Activated T-helper 1 cell treated with Interleukin-2 at 50 U/mL for 16 hours (primary cell): Measurements from ENCODE around the gene PARL.

Source experiments
- DNase-seq: peaks from one replicate; pipeline ENCODE4 v3.0.0-alpha.2; 2020; ENCODE audit warnings: low read depth

PARL gene

GRCh38 chr3:183818041-183818620 is 66.5 kb downstream of the PARL start:
- no peak for DNase-seq

GRCh38 chr3:183817639-183818038 is 67.0 kb downstream of the PARL start:
- DNase-seq, result no peak

- no peak for DNase-seq
These were observed 67.8 kb downstream of the PARL start for GRCh38 chr3:183816681-183817510.

- no peak for DNase-seq
These were observed 68.7 kb downstream of the PARL start for GRCh38 chr3:183815951-183816475.

GRCh38 chr3:183815563-183815940 is 69.1 kb downstream of the PARL start:
- DNase-seq, result no peak

- no peak for DNase-seq
These were observed 70.4 kb downstream of the PARL start for GRCh38 chr3:183814240-183814639.

GRCh38 chr3:183812761-183813445 is 71.8 kb downstream of the PARL start:
- DNase-seq, result no peak

- DNase-seq, result no peak
These were observed 73.0 kb downstream of the PARL start for GRCh38 chr3:183811638-183812037.

- no peak for DNase-seq
These were observed 73.8 kb downstream of the PARL start for GRCh38 chr3:183810643-183811594.

GRCh38 chr3:183809270-183809669 is 75.4 kb downstream of the PARL start:
- no peak for DNase-seq

GRCh38 chr3:183808355-183808754 is 76.3 kb downstream of the PARL start:
- no peak for DNase-seq

GRCh38 chr3:183807881-183808280 is 76.8 kb downstream of the PARL start:
- no peak for DNase-seq

GRCh38 chr3:183807209-183807728 is 77.4 kb downstream of the PARL start:
- no peak for DNase-seq

- no peak for DNase-seq
These were observed 81.7 kb downstream of the PARL start for GRCh38 chr3:183802989-183803388.

GRCh38 chr3:183801601-183802000 is 83.1 kb downstream of the PARL start:
- DNase-seq, result no peak

- no peak for DNase-seq
These were observed 84.3 kb downstream of the PARL start for GRCh38 chr3:183800243-183800863.

- no peak for DNase-seq
These were observed 85.2 kb downstream of the PARL start for GRCh38 chr3:183799461-183799860.

- DNase-seq, result no peak
These were observed 86.7 kb downstream of the PARL start for GRCh38 chr3:183797996-183798395.

- DNase-seq, result no peak
These were observed 88.3 kb downstream of the PARL start for GRCh38 chr3:183796372-183796771.

GRCh38 chr3:183794452-183794851 is 90.2 kb downstream of the PARL start:
- DNase-seq, result no peak

GRCh38 chr3:183792976-183793375 is 91.7 kb downstream of the PARL start:
- no peak for DNase-seq
